Panc1 (cell line): ENCODE data around the gene PRELID2.

Source experiments
- POLR2AphosphoS5 ChIP-seq: IDR thresholded peaks from 2 replicates; pipeline ENCODE4 v1.6.1; 2012; ENCODE audit warnings: mild to moderate bottlenecking, low read depth, low read length, moderate library complexity
- SIN3A ChIP-seq: IDR thresholded peaks from 2 replicates; pipeline ENCODE4 v1.6.1; 2012; ENCODE audit warnings: low read depth, mild to moderate bottlenecking, low read length, moderate library complexity, borderline replicate concordance; ENCODE audit not compliant: insufficient read depth
- TF ChIP-seq, protein P1 (sequence below), 2 experiments: IDR thresholded peaks; 2 replicates each; pipeline ENCODE4 v1.6.1; 2011 to 2012; ENCODE audit warnings: low read depth in 2 of 2, control low read depth in 1 of 2, low read length in 1 of 2, mild to moderate bottlenecking in 1 of 2, moderate library complexity in 1 of 2; ENCODE audit not compliant: insufficient read depth in 1 of 2
- TF ChIP-seq, protein P2 (sequence below): fragments of 450-650 bp; IDR thresholded peaks from 2 replicates; pipeline ENCODE4 v1.5.1; 2017; ENCODE audit warnings: mild to moderate bottlenecking

DNA sequence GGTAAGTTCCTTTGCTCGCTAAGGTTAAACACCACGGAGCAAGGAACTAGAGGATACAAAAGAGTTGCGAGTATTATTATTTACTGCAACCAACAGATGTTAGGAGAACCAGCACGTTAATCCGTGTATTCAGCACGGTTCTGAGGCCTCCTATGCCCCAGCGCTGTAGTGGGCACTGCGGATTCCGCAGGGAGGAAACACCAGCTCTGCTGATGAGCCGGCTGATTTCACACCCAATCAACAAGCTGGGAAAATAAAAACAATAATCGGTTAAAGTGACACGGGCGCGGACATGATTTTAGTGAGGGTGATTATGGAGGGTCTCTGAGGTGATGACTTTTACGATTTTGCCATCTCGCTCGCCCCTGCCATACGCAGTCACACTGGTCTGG is 702 bp upstream of the PRELID2 start:
- TF ChIP-seq, protein P1, sequence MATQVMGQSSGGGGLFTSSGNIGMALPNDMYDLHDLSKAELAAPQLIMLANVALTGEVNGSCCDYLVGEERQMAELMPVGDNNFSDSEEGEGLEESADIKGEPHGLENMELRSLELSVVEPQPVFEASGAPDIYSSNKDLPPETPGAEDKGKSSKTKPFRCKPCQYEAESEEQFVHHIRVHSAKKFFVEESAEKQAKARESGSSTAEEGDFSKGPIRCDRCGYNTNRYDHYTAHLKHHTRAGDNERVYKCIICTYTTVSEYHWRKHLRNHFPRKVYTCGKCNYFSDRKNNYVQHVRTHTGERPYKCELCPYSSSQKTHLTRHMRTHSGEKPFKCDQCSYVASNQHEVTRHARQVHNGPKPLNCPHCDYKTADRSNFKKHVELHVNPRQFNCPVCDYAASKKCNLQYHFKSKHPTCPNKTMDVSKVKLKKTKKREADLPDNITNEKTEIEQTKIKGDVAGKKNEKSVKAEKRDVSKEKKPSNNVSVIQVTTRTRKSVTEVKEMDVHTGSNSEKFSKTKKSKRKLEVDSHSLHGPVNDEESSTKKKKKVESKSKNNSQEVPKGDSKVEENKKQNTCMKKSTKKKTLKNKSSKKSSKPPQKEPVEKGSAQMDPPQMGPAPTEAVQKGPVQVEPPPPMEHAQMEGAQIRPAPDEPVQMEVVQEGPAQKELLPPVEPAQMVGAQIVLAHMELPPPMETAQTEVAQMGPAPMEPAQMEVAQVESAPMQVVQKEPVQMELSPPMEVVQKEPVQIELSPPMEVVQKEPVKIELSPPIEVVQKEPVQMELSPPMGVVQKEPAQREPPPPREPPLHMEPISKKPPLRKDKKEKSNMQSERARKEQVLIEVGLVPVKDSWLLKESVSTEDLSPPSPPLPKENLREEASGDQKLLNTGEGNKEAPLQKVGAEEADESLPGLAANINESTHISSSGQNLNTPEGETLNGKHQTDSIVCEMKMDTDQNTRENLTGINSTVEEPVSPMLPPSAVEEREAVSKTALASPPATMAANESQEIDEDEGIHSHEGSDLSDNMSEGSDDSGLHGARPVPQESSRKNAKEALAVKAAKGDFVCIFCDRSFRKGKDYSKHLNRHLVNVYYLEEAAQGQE (IDR thresholded peaks at IDR 0.05; ENCODE audit: insufficient read depth in 1 of 2, low read depth in 2 of 2, low read length in 1 of 2), result no peak
- TF ChIP-seq, protein P2, sequence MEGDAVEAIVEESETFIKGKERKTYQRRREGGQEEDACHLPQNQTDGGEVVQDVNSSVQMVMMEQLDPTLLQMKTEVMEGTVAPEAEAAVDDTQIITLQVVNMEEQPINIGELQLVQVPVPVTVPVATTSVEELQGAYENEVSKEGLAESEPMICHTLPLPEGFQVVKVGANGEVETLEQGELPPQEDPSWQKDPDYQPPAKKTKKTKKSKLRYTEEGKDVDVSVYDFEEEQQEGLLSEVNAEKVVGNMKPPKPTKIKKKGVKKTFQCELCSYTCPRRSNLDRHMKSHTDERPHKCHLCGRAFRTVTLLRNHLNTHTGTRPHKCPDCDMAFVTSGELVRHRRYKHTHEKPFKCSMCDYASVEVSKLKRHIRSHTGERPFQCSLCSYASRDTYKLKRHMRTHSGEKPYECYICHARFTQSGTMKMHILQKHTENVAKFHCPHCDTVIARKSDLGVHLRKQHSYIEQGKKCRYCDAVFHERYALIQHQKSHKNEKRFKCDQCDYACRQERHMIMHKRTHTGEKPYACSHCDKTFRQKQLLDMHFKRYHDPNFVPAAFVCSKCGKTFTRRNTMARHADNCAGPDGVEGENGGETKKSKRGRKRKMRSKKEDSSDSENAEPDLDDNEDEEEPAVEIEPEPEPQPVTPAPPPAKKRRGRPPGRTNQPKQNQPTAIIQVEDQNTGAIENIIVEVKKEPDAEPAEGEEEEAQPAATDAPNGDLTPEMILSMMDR, result no peak
- TF ChIP-seq POLR2AphosphoS5 (no peak), SIN3A (no peak)
